Epithelial cell of esophagus (primary cell): ENCODE results near the gene ARPIN.
"Not testable (repeated sequence)": the region's sequence is repeated elsewhere in the genome, so short reads cannot be mapped to it uniquely, and the experiment has no call there.

ENCODE experiments used
- DNase-seq: peaks from one replicate; pipeline ENCODE4 v3.0.0; 2010; ENCODE audit warnings: low read depth
- H3K4me3 ChIP-seq: 2 replicates; pipeline ENCODE4 v1.5.1; 2011; ENCODE audit warnings: mild to moderate bottlenecking, low read length, control low read depth
- CTCF ChIP-seq: IDR thresholded peaks from 2 replicates; pipeline ENCODE4 v1.5.1; 2011; ENCODE audit warnings: low read depth, mild to moderate bottlenecking, low read length, control low read depth, inconsistent platforms; ENCODE audit not compliant: insufficient read depth; ENCODE audit errors: missing control alignments

ARPIN gene

GRCh38 chr15:89888214-89888804, 24.4 kb downstream of the ARPIN start:
- DNase-seq: peak; percentile 46
- H3K4me3 ChIP-seq: no peak overlapping the region
- peak; percentile 53 for TF ChIP-seq CTCF

GRCh38 chr15:89885611-89886010, 27.1 kb downstream of the ARPIN start:
- no peak overlapping the region for H3K4me3 ChIP-seq
- DNase-seq: no peak
- no peak for TF ChIP-seq CTCF

DNA sequence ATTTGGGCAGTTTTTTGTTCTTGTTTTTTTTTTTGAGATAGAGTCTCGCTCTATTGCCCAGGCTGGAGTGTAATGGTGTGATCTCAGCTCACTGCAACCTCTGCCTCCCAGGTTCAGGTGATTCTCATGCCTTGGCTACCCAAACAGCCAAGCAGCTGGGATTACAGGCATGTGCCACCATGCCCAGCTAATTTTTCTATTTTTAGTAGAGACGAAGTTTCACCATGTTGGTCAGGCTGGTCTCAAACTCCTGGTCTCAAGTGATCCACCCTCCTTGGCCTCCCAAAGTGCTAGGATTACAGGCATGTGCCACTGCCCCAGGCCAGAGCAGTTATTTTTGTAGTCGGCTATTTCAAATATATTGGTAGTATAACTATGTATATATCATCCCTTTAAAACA, 27.6 kb downstream of the ARPIN start:
- not testable (repeated sequence) for DNase-seq, H3K4me3 ChIP-seq

GRCh38 chr15:89883518-89883917, 29.2 kb downstream of the ARPIN start:
- no peak for DNase-seq
- TF ChIP-seq CTCF: no peak

GRCh38 chr15:89880727-89881126, 32.0 kb downstream of the ARPIN start:
- TF ChIP-seq CTCF: no peak
- DNase-seq: peak; percentile 27
- H3K4me3 ChIP-seq: no peak overlapping the region

More at GRCh38 chr15:89883518-89883917, 29.2 kb downstream of the ARPIN start:
- no peak overlapping the region for H3K4me3 ChIP-seq

DNA sequence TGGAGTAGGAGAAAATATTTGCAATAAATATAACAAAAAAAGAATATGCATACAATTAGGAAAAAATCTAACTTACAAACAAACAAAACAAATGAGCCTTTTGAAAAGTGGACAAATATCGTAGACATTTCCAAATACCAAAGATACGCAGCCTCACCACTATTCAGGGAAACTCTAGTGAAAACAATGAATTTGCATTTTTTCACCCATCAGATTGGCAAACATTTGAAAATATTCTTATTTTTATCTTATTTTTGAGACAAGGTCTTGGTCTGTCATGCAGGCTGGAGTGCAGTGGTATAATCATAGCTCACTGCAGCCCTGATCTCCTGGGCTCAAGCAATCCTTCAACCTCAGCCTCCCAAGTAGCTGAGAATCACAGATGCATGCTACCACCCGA, 34.4 kb downstream of the ARPIN start:
- DNase-seq: no peak
- TF ChIP-seq CTCF: no peak
- H3K4me3 ChIP-seq: no peak overlapping the region

DNA sequence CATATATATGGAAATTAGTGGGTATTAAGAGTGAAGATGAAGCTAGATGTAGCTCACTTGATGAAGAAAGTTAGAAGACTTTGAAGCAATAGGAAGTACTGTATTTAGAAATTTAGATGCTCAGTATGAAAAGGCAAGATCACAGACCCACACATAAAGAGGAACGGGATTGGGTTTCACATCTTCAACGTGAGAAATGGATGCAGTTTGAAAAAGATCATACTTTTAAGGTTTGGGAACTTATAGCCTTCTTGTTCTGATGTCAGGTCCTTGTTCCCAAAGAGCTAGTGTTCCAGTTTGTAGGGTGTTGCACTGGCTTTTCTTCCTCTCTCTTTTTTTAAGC, 35.7 kb downstream of the ARPIN start:
- DNase-seq: no peak
- H3K4me3 ChIP-seq: no peak overlapping the region
- no peak for TF ChIP-seq CTCF
